Testis (tissue), 3 donors: ENCODE measurements around the gene ITPKB. TPM values are rescaled to one million over a fixed set of nuclear protein-coding genes. Genes with fewer than 3 reads are reported as not detected.
A peak's percentile ranks its signal among the peaks of the same experiment; 100 is the strongest.

Experiments used
- DNase-seq: peaks from one replicate; pipeline ENCODE4 v3.0.0-alpha.2; 2019
- H3K27ac ChIP-seq, 2 donors: fragments of 200-600 bp; sonication (generic); one replicate each; pipeline ENCODE4 v1.5.1; 2019
- H3K27me3 ChIP-seq: fragments of 200-600 bp; sonication (generic); one replicate; pipeline ENCODE4 v1.5.1; 2019
- H3K36me3 ChIP-seq: fragments of 200-600 bp; sonication (generic); one replicate; pipeline ENCODE4 v1.5.1; 2017; ENCODE audit warnings: low read depth; ENCODE audit errors: missing control alignments
- H3K4me1 ChIP-seq: fragments of 200-600 bp; sonication (generic); one replicate; pipeline ENCODE4 v1.5.1; 2019
- H3K4me3 ChIP-seq, 2 donors: fragments of 200-600 bp; sonication (generic); one replicate each; pipeline ENCODE4 v1.5.1; 2017 to 2019
- H3K9me3 ChIP-seq: fragments of 200-600 bp; sonication (generic); one replicate; pipeline ENCODE4 v1.5.1; 2017
- CTCF ChIP-seq, 3 experiments: fragments of 450-650 bp in 2 of 3; fragments of 200-600 bp in 1 of 3; sonication (generic) in 1 of 3; IDR thresholded peaks; one replicate each; pipeline ENCODE4 v1.5.1; 2016 to 2019; ENCODE audit warnings: antibody characterized with exemption in 3 of 3, mild to moderate bottlenecking in 2 of 3, moderate library complexity in 1 of 3
- POLR2A ChIP-seq: fragments of 450-650 bp; IDR thresholded peaks from one replicate; pipeline ENCODE4 v1.6.1; 2017; ENCODE audit warnings: antibody characterized with exemption, mild to moderate bottlenecking, moderate library complexity
- WGBS, 2 donors: methylation state at CpG; one replicate each; pipeline ENCODE4 v1.1.5; 2018; 5-methylcytosine and 5-hydroxymethylcytosine counted together
- intact Hi-C: fragments of 100-400 bp; cut with DNase I; formaldehyde crosslinking; loops from one replicate; pipeline ENCODE4 v1.15.1; 2023; ENCODE audit warnings: low total_unique reads
- polyA plus RNA-seq: library from polyadenylated mRNA; stranded (reverse); fragments of 350-450 nt; fragmentation: Illumina TruSeq; extraction: RNeasy Lipid Tissue Mini Kit (QIAGEN cat#74804); gene quantifications from one replicate; pipeline ENCODE4 v1.2.3, GENCODE V29; 2014; ENCODE audit warnings: low read depth, low replicate concordance; ENCODE audit not compliant: insufficient read depth
- total RNA-seq, 2 donors: library from RNA; depleted of rRNA; stranded (reverse); fragments of >200 nt; gene quantifications; one replicate each; pipeline ENCODE4 v1.2.3, GENCODE V29; 2016

ITPKB gene
- total and polyA plus RNA-seq, 3 donors from 2014 or later = 11.4 to 18.0 (median 13.5) TPM

DNA sequence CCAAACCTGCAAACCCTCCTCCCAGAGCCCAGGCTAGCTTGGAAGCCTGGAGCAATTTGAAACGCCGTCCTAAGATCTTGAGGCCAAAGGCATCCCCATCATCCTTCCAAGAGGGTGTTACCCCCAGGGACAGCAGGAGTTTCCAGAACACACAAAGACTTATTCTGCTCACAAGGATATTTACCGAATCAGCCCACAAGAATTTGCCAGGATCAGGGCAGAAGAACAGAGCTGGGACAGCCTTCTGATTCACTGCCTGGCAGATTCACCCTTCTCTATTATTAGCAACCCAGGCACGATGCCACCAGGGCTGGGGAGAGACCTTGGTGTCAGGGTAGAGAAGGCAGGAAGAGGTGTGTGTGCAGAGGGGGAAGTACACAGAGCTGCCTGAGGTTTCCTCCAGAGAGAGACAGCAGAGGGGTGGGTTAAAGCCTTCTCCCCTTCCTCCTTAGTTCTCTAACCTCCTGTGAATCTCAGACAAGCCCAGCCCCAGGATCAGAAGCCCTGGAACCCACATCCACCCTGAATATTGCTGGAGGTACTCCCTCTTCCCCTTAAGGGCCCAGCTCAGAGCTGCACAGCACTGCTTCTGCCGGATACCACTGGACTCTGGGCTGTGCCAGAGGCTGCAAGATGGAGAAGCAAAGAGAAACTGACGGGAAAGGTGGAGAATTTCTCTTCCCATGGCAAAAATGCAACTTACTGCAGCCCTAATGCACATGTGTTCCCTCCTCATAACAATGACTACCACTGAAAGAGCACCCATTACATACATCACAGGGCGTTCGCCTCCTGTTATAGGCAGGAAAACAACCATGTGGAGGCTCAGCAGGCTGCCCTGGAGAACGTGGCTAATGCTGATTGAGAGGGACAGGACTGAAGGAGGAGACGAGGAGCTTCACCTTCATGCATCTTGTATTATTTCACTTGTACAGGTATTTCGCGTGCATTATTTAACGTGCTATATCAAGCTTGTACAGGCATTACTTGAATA lies 61.8 kb downstream of the ITPKB start:
- H3K9me3 ChIP-seq = no peaks in the 10 kb centered on the region
- intact Hi-C loops = no loop called here
- peak; percentile 91 for DNase-seq
- TF ChIP-seq CTCF (IDR thresholded peaks at IDR 0.05) = no peak
- no peak for TF ChIP-seq POLR2A
- 56% methylated on average over 13 of the region's 13 CpGs for WGBS, 2 donors
- no peaks in the 10 kb centered on the region for H3K27me3 ChIP-seq
- H3K36me3 ChIP-seq = no peaks in the 10 kb centered on the region
- no peak overlapping the region for H3K4me3 ChIP-seq
- H3K4me1 ChIP-seq = peaks cover 74% of the 10 kb centered on the region
- H3K27ac ChIP-seq = peak overlapping the region; percentile 84 to 88

- WGBS, 2 donors = 31 to 33% methylated on average over 5 of the region's 5 CpGs
- H3K9me3 ChIP-seq = no peaks in the 10 kb centered on the region
- TF ChIP-seq POLR2A (no peak), CTCF (IDR thresholded peaks at IDR 0.05) (no peak)
- H3K27me3 ChIP-seq = no peaks in the 10 kb centered on the region
- peaks cover 69% of the 10 kb centered on the region for H3K4me1 ChIP-seq
- H3K27ac ChIP-seq = peak overlapping the region; percentile 84 to 88
- intact Hi-C loops = no loop called here
- no peak overlapping the region for H3K4me3 ChIP-seq
- DNase-seq = no peak
- H3K36me3 ChIP-seq = no peaks in the 10 kb centered on the region
These were observed 62.7 kb downstream of the ITPKB start for GRCh38 chr1:226676381-226676780.

GRCh38 chr1:226675715-226676357 lies 63.2 kb downstream of the ITPKB start:
- Histone ChIP-seq H3K4me1 (peaks cover 69% of the 10 kb centered on the region), H3K4me3 (no peak overlapping the region), H3K36me3 (no peaks in the 10 kb centered on the region), H3K9me3 (no peaks in the 10 kb centered on the region), H3K27me3 (no peaks in the 10 kb centered on the region), H3K27ac (peak overlapping the region; percentile 84 to 88)
- TF ChIP-seq POLR2A (no peak), CTCF (IDR thresholded peaks at IDR 0.05) (no peak)
- 78 to 82% methylated on average over 7 of the region's 7 CpGs for WGBS, 2 donors
- intact Hi-C loops = no loop called here
- no peak for DNase-seq

DNA sequence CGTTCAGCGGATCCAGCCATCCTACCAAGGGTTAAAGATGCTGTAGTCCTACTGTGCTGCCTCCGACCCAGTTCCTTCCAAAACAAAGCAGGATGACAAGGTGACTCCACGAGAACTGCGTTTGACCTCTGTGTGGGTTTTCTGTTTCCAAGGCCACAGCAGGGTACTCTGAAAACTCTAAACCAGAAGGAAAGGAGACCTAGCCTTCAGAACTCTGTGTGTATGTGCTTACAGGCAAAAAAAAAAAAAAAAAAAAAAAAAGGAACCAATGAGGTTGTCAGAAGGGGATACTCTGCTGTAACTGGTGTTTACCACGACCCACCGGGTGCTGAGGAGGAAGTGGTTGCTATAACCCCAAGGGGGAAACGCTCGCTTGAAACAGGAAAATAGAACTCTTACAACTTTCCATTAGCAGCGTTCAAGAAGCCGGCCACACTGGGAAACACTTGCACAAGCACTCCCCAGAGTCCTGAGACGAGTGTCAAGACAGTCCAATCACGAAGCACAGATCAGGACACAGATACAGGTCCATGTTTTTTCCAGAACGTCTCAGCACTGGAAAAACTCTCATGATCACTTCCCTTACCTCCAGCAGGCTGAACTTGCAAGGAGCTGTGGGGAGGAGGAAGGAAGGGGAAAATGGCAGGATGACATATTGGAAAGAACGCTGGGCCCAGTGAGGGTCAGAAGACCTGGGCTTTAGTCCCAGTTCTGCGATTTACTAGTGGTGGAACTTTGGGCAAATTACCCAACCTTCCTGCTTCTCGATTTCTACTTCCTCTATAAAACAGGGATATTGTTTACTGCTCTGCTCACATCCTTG lies 64.0 kb downstream of the ITPKB start:
- H3K27ac ChIP-seq = peak overlapping the region; percentile 84 to 88
- H3K9me3 ChIP-seq = no peaks in the 10 kb centered on the region
- H3K36me3 ChIP-seq = no peaks in the 10 kb centered on the region
- 47 to 53% methylated on average over 17 of the region's 17 CpGs for WGBS, 2 donors
- peak; percentile 57 for DNase-seq
- TF ChIP-seq CTCF (IDR thresholded peaks at IDR 0.05) = no peak
- no peak for TF ChIP-seq POLR2A
- no peak overlapping the region for H3K4me3 ChIP-seq
- peaks cover 62% of the 10 kb centered on the region for H3K4me1 ChIP-seq
- intact Hi-C loops = no loop called here
- no peaks in the 10 kb centered on the region for H3K27me3 ChIP-seq
